Skin epidermis (tissue), 12 donors: ENCODE measurements around the gene ZNF398.

Source experiments
- H3K27ac ChIP-seq, 21 experiments: fragments of 200-600 bp; sonication (generic) in 11 of 21; one replicate each; pipeline ENCODE4 v1.5.0; 2020; ENCODE audit warnings: mild to moderate bottlenecking in 3 of 21, inconsistent platforms in 2 of 21, moderate library complexity in 2 of 21
- H3K4me3 ChIP-seq, 7 experiments: fragments of 200-600 bp; sonication (generic) in 2 of 7; one replicate each; pipeline ENCODE4 v1.5.0; 2020; ENCODE audit warnings: inconsistent platforms in 2 of 7, mild to moderate bottlenecking in 2 of 7, moderate library complexity in 1 of 7

The ZNF398 gene

GRCh38 chr7:149147072-149147751, at the start of gene ZNF398:
TSS of gene ZNF398 (plus strand) at chr7:149147453. CDS start at chr7:149147743, 290 bp downstream.
- peak within 1 kb of the TSS; percentile 61 to 98 (median 83) for H3K4me3 ChIP-seq
- peak within 1 kb of the TSS; percentile 65 to 99 (median 94) for H3K27ac ChIP-seq

- Histone ChIP-seq H3K27ac (no peak overlapping the region), H3K4me3 (no peak overlapping the region)
These were observed 48.2 kb upstream of the ZNF398 start for GRCh38 chr7:149099058-149099457.

- H3K4me3 ChIP-seq: no peak overlapping the region
- no peak overlapping the region for H3K27ac ChIP-seq
These were observed 46.4 kb upstream of the ZNF398 start for GRCh38 chr7:149100821-149101220.

GRCh38 chr7:149102666-149103065, 44.6 kb upstream of the ZNF398 start:
- no peak overlapping the region for H3K4me3 ChIP-seq
- no peak overlapping the region for H3K27ac ChIP-seq

- Histone ChIP-seq H3K4me3 (no peak overlapping the region), H3K27ac (no peak overlapping the region)
These were observed 43.8 kb upstream of the ZNF398 start for GRCh38 chr7:149103424-149103823.

GRCh38 chr7:149104214-149104613, 43.0 kb upstream of the ZNF398 start:
- H3K4me3 ChIP-seq: no peak overlapping the region

GRCh38 chr7:149104749-149105148, 42.5 kb upstream of the ZNF398 start:
- H3K4me3 ChIP-seq: no peak overlapping the region

More at GRCh38 chr7:149104214-149104613, 43.0 kb upstream of the ZNF398 start:
- H3K27ac ChIP-seq: no peak overlapping the region

GRCh38 chr7:149109969-149110368, 37.3 kb upstream of the ZNF398 start:
- H3K4me3 ChIP-seq: no peak overlapping the region
- H3K27ac ChIP-seq: no peak overlapping the region

More at GRCh38 chr7:149104749-149105148, 42.5 kb upstream of the ZNF398 start:
- no peak overlapping the region for H3K27ac ChIP-seq

GRCh38 chr7:149125189-149125862, 21.9 kb upstream of the ZNF398 start:
- H3K4me3 ChIP-seq: peak overlapping the region; percentile 73 to 98 (median 86)
- H3K27ac ChIP-seq: peak overlapping the region; percentile 83 to 100 (median 98)

- H3K4me3 ChIP-seq: peak within 1 kb of the TSS; percentile 73 to 98 (median 86)
- H3K27ac ChIP-seq: peak within 1 kb of the TSS; percentile 88 to 100 (median 98)
These were observed 21.2 kb upstream of the ZNF398 start, which contains the start of gene ZNF425 for GRCh38 chr7:149125863-149126661. TSS of gene ZNF425 (minus strand) at chr7:149126324. CDS start at chr7:149126213, 111 bp downstream.

- Histone ChIP-seq H3K27ac (peak overlapping the region; percentile 88 to 100 (median 98)), H3K4me3 (peak overlapping the region; percentile 73 to 98 (median 86))
These were observed 20.5 kb upstream of the ZNF398 start for GRCh38 chr7:149126662-149127266.

GRCh38 chr7:149130572-149131198, 16.6 kb upstream of the ZNF398 start:
- H3K4me3 ChIP-seq: no peak overlapping the region
- H3K27ac ChIP-seq: no peak overlapping the region

- no peak overlapping the region for H3K4me3 ChIP-seq
- H3K27ac ChIP-seq: no peak overlapping the region
These were observed 14.1 kb upstream of the ZNF398 start for GRCh38 chr7:149133028-149133710.

- H3K4me3 ChIP-seq: no peak overlapping the region
- H3K27ac ChIP-seq: no peak overlapping the region
These were observed 11.1 kb upstream of the ZNF398 start for GRCh38 chr7:149136118-149136517.

- Histone ChIP-seq H3K4me3 (no peak overlapping the region), H3K27ac (no peak overlapping the region)
These were observed 6.4 kb upstream of the ZNF398 start for GRCh38 chr7:149140831-149141230.

GRCh38 chr7:149141893-149142292, 5.4 kb upstream of the ZNF398 start:
- Histone ChIP-seq H3K4me3 (no peak overlapping the region), H3K27ac (no peak overlapping the region)

GRCh38 chr7:149144436-149144922, 2.8 kb upstream of the ZNF398 start:
- H3K4me3 ChIP-seq: peak overlapping the region in 1 of 7 experiments; percentile 4
- H3K27ac ChIP-seq: peak overlapping the region in 14 of 21 experiments; percentile 1 to 99 (median 49)

- peak overlapping the region in 19 of 21 experiments; percentile 28 to 99 (median 93) for H3K27ac ChIP-seq
These were observed 2.0 kb upstream of the ZNF398 start for GRCh38 chr7:149145031-149145845.

More at GRCh38 chr7:149145031-149145845, 2.0 kb upstream of the ZNF398 start:
- no peak overlapping the region for H3K4me3 ChIP-seq
